K562 (cell line): ENCODE data around the gene MAZ. TPM values are rescaled to one million over a fixed set of nuclear protein-coding genes. Genes with fewer than 3 reads are reported as not detected.

Source experiments
- CBFA2T2 ChIP-seq: fragments of 450-650 bp; conservative IDR thresholded peaks from 2 replicates; pipeline ENCODE4 v1.6.1; 2017; ENCODE audit warnings: mild to moderate bottlenecking
- MAZ ChIP-seq, 2 experiments: fragments of 450-650 bp in 1 of 2; sonication (generic) in 1 of 2; formaldehyde crosslinking; IDR thresholded peaks in 1 of 2; conservative IDR thresholded peaks in 1 of 2; 2 replicates each; pipeline versions ENCODE4 v1.4.0 to v1.5.0; 2020; ENCODE audit warnings: mild to moderate bottlenecking in 1 of 2, missing genetic modification reagents in 1 of 2
- RBFOX2 ChIP-seq: fragments of 200-400 bp; formaldehyde crosslinking; IDR thresholded peaks from 2 replicates; pipeline ENCODE4 v1.6.1; 2017; ENCODE audit warnings: low read depth, mild to moderate bottlenecking, low read length, moderate library complexity
- RREB1 ChIP-seq: fragments of 250-450 bp; sonication (Bioruptor Pico); IDR thresholded peaks from 2 replicates; pipeline ENCODE4 v1.4.0; 2020
- SRSF1 ChIP-seq: fragments of 200-400 bp; formaldehyde crosslinking; IDR thresholded peaks from 2 replicates; pipeline ENCODE4 v1.6.1; 2017; ENCODE audit warnings: mild to moderate bottlenecking, low read depth, low read length, moderate library complexity
- SRSF7 ChIP-seq: fragments of 200-400 bp; formaldehyde crosslinking; optimal IDR thresholded peaks from 2 replicates; pipeline ENCODE3; 2017; ENCODE audit warnings: mild to moderate bottlenecking, low read depth, low read length
- ZBTB40 ChIP-seq, 2 experiments: fragments of 450-650 bp in 1 of 2; sonication (generic) in 1 of 2; formaldehyde crosslinking in 1 of 2; IDR thresholded peaks; 2 replicates each; pipeline versions ENCODE4 v1.7.1 to v1.9.0; 2016 to 2022; ENCODE audit warnings: inconsistent platforms in 1 of 2, mild to moderate bottlenecking in 1 of 2, missing genetic modification reagents in 1 of 2
- ZBTB7A ChIP-seq: IDR thresholded peaks from 2 replicates; pipeline ENCODE4 v1.6.1; 2011; ENCODE audit warnings: low read depth, mild to moderate bottlenecking, low read length, moderate library complexity, borderline replicate concordance; ENCODE audit not compliant: control insufficient read depth
- ZNF740 ChIP-seq, 3 experiments: fragments of 200-800 bp in 1 of 3; sonication (Bioruptor generic) in 1 of 3; sonication (generic) in 1 of 3; formaldehyde crosslinking in 1 of 3; IDR thresholded peaks; 2 replicates each; pipeline versions ENCODE4 v1.6.1 to v1.8.0; 2016 to 2022; ENCODE audit warnings: mild to moderate bottlenecking in 2 of 3, missing compliant biosample characterization in 2 of 3, missing genetic modification characterization in 2 of 3, missing genetic modification reagents in 1 of 3
- polyA plus RNA-seq, 8 experiments: library from polyadenylated mRNA; depleted of rRNA in 4 of 8; stranded (reverse) in 5 of 8; unstranded in 3 of 8; fragments of >200 nt; fragmentation: Nextera tagmentation in 2 of 8; fragmentation: Illumina TruSeq in 1 of 8; extraction: Ambion mirVana in 2 of 8; extraction: Trizol in 1 of 8; gene quantifications; 2 replicates each; pipeline versions ENCODE4 v1.2.1 to v1.2.3, GENCODE V29; 2011 to 2014; ENCODE audit warnings: inconsistent platforms in 1 of 8, missing spikeins in 1 of 8
- total RNA-seq, 7 experiments: library from RNA; depleted of rRNA in 6 of 7; stranded (reverse); fragments of >200 nt in 6 of 7; fragmentation: Illumina TruSeq in 2 of 7; extraction: Trizol in 2 of 7; gene quantifications; 2 replicates each; pipeline versions ENCODE4 v1.2.1 to v1.2.3, GENCODE V29; 2011 to 2021; ENCODE audit warnings: low replicate concordance in 1 of 7

MAZ gene
- total and polyA plus RNA-seq, 9 of the 15 experiments (the other 6 are each of a cell fraction or from before 2014, with no cell fraction given) = 45.4 to 532 (median 250) TPM

GRCh38 chr16:29809031-29809747, 2.9 kb downstream of the MAZ start (continued):
- TF ChIP-seq ZBTB40 (IDR thresholded peaks at IDR 0.05) (0 out of 2 replicates have a peak, but pooled peaks have one; percentile 2), ZBTB40 (CRISPR knock-in tag; IDR thresholded peaks at IDR 0.05) (no peak), MAZ (CRISPR knock-in tag; conservative IDR thresholded peaks at IDR 0.05 in 1 of 2, IDR thresholded peaks at IDR 0.05 in 1 of 2) (no peak), CBFA2T2 (no peak), RREB1 (no peak), SRSF7 (no peak), ZBTB7A (peak; percentile 59; the same call in 1 of the 2 replicates), RBFOX2 (peak; percentile 62), SRSF1 (no peak), ZNF740 (CRISPR knock-in tag; IDR thresholded peaks at IDR 0.05) (0 out of 2 replicates have a peak, but pooled peaks have one; percentile 8), ZNF740 (tag; IDR thresholded peaks at IDR 0.05) (no peak)
